Transverse colon (tissue), 4 donors: ENCODE measurements around the gene C19orf85. TPM values are rescaled to one million over a fixed set of nuclear protein-coding genes. Genes with fewer than 3 reads are reported as not detected.

Experiments used
- DNase-seq: peaks from one replicate; pipeline ENCODE4 v3.0.0-alpha.2; 2019
- H3K27ac ChIP-seq, 4 donors: fragments of 200-600 bp; sonication (generic); 2 replicates each; pipeline ENCODE4 v1.5.1; 2016 to 2018; ENCODE audit warnings: inconsistent platforms in 4 of 4
- H3K27me3 ChIP-seq: fragments of 200-600 bp; sonication (generic); 2 replicates; pipeline ENCODE4 v1.5.1; 2017; ENCODE audit warnings: inconsistent platforms
- H3K36me3 ChIP-seq, 4 donors: fragments of 200-600 bp; sonication (generic); 2 replicates each; pipeline ENCODE4 v1.5.1; 2017 to 2019; ENCODE audit warnings: inconsistent platforms in 4 of 4
- H3K4me1 ChIP-seq, 4 donors: fragments of 200-600 bp; sonication (generic); 2 replicates each; pipeline ENCODE4 v1.5.1; 2017 to 2020; ENCODE audit warnings: inconsistent platforms in 4 of 4
- H3K4me3 ChIP-seq, 4 donors: fragments of 200-600 bp; sonication (generic); 1 replicate in 1 of 4; 2 replicates in 3 of 4; pipeline versions ENCODE4 v1.5.1 to v1.6.1; 2017 to 2019; ENCODE audit warnings: inconsistent platforms in 4 of 4
- H3K9me3 ChIP-seq, 2 donors: fragments of 200-600 bp; sonication (generic); 2 replicates each; pipeline ENCODE4 v1.5.1; 2017 to 2019; ENCODE audit warnings: inconsistent platforms in 2 of 2
- CTCF ChIP-seq, 5 experiments: fragments of 200-600 bp in 3 of 5; fragments of 450-650 bp in 2 of 5; sonication (generic) in 3 of 5; IDR thresholded peaks; 1 replicate in 2 of 5; 2 replicates in 3 of 5; pipeline ENCODE4 v1.5.1; 2016 to 2017; ENCODE audit warnings: antibody characterized with exemption in 5 of 5, inconsistent platforms in 3 of 5, mild to moderate bottlenecking in 2 of 5, moderate library complexity in 1 of 5
- EP300 ChIP-seq: sonication (generic); formaldehyde crosslinking; IDR thresholded peaks from one replicate; pipeline ENCODE4 v1.6.1; 2017; ENCODE audit warnings: antibody characterized with exemption, low read depth
- POLR2A ChIP-seq: fragments of 450-650 bp; IDR thresholded peaks from one replicate; pipeline ENCODE4 v1.6.1; 2016; ENCODE audit warnings: antibody characterized with exemption, mild to moderate bottlenecking, moderate library complexity
- POLR2AphosphoS5 ChIP-seq, 3 donors: sonication (generic); formaldehyde crosslinking; IDR thresholded peaks; one replicate each; pipeline ENCODE4 v1.6.1; 2016; ENCODE audit warnings: antibody characterized with exemption in 3 of 3
- WGBS, 2 donors: methylation state at CpG; one replicate each; pipeline ENCODE4 v1.1.5; 2018; ENCODE audit warnings: low coverage in 1 of 2; 5-methylcytosine and 5-hydroxymethylcytosine counted together
- in situ Hi-C, 4 donors: fragments of 200-750 bp; cut with MboI; loops; one replicate each; pipeline versions ENCODE4 v1.15.0 to v1.15.1; 2017; ENCODE audit warnings: low sequenced_read_pairs in 3 of 4, low pct_ligation_motif_present in 1 of 4, low pct_unique_long_range_greater_than_20kb in 1 of 4
- intact Hi-C: fragments of 100-400 bp; cut with DNase I; formaldehyde crosslinking; loops from one replicate; pipeline ENCODE4 v1.15.1; 2023; ENCODE audit warnings: low total_unique reads
- total RNA-seq, 4 donors: library from RNA; depleted of rRNA; stranded (reverse); fragments of >200 nt; gene quantifications; one replicate each; pipeline ENCODE4 v1.1.0, GENCODE V29; 2016

C19orf85 gene
- total RNA-seq, 4 donors from 2014 or later = not detected

- 21% methylated on average over 30 of the region's 39 CpGs; no CpG with 5 or more reads in 1 of the 2 donors for WGBS, 2 donors
- Histone ChIP-seq H3K4me3 (no peak overlapping the region), H3K36me3 (no peaks in the 10 kb centered on the region), H3K27ac (no peak overlapping the region), H3K27me3 (peaks cover 98% of the 10 kb centered on the region), H3K9me3 (no peaks in the 10 kb centered on the region), H3K4me1 (peaks cover 0 to 24% (median 3%) of the 10 kb centered on the region in 4 donors)
- no peak for DNase-seq
- in situ Hi-C loops = no loop called here
- intact Hi-C loops = no loop called here
- TF ChIP-seq CTCF (IDR thresholded peaks at IDR 0.05) = no peak
- no peak for TF ChIP-seq POLR2A
- no peak for TF ChIP-seq POLR2AphosphoS5 (IDR thresholded peaks at IDR 0.05)
- TF ChIP-seq EP300 = no peak
Measured at GRCh38 chr19:55440411-55441105, 24.0 kb downstream of the C19orf85 start.

DNA sequence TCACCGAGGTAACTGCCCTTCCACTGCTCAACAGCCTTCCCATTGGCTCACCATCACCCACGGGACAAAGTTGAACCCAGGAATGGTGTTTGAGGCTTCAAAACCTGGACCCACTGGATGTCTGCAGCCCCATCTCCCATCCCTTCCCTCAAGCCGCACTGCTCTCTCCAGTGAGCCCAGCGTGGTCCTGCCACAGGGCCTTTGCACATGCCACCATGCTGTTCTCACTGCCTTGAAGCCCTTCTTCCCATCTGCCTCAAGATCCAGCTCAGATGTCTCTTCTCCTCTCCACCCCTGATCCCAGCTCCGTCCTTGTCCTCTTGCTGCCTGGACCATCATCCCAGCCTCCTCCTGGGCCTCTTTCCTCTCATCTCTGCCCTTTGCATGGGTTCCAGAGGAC is 25.5 kb downstream of the C19orf85 start:
- no peak overlapping the region for H3K4me3 ChIP-seq
- no peaks in the 10 kb centered on the region for H3K9me3 ChIP-seq
- H3K36me3 ChIP-seq = no peaks in the 10 kb centered on the region
- DNase-seq = no peak
- WGBS, 2 donors = 80 to 83% methylated on average over 2 to 5 of the region's 5 CpGs
- no peak overlapping the region for H3K27ac ChIP-seq
- intact Hi-C loops = no loop called here
- peaks cover 82% of the 10 kb centered on the region for H3K27me3 ChIP-seq
- TF ChIP-seq POLR2A = no peak
- TF ChIP-seq EP300 = no peak
- no peak for TF ChIP-seq CTCF (IDR thresholded peaks at IDR 0.05)
- no peak for TF ChIP-seq POLR2AphosphoS5 (IDR thresholded peaks at IDR 0.05)
- H3K4me1 ChIP-seq = peaks cover 0 to 24% (median 3%) of the 10 kb centered on the region in 4 donors
- in situ Hi-C loops = no loop called here

GRCh38 chr19:55437410-55437809 is 27.1 kb downstream of the C19orf85 start:
- in situ Hi-C loops = no loop called here
- WGBS, 2 donors = 0 to 7% methylated on average over 6 to 17 of the region's 17 CpGs
- no peak for DNase-seq

GRCh38 chr19:55436847-55437246 is 27.7 kb downstream of the C19orf85 start:
- peaks cover 83% of the 10 kb centered on the region for H3K27me3 ChIP-seq
- H3K4me1 ChIP-seq = peaks cover 0 to 15% (median under 1%) of the 10 kb centered on the region in 4 donors
- intact Hi-C loops = no loop called here
- no peak overlapping the region for H3K27ac ChIP-seq
- no peaks in the 10 kb centered on the region for H3K9me3 ChIP-seq
- 49% methylated on average over 8 of the region's 8 CpGs; no CpG with 5 or more reads in 1 of the 2 donors for WGBS, 2 donors
- no peak overlapping the region for H3K4me3 ChIP-seq
- in situ Hi-C loops = no loop called here
- TF ChIP-seq POLR2A (no peak), POLR2AphosphoS5 (IDR thresholded peaks at IDR 0.05) (no peak), CTCF (IDR thresholded peaks at IDR 0.05) (no peak), EP300 (no peak)
- no peak for DNase-seq
- H3K36me3 ChIP-seq = no peaks in the 10 kb centered on the region

More at GRCh38 chr19:55437410-55437809, 27.1 kb downstream of the C19orf85 start:
- Histone ChIP-seq H3K9me3 (no peaks in the 10 kb centered on the region), H3K27me3 (peaks cover 83% of the 10 kb centered on the region), H3K4me1 (peaks cover 0 to 20% (median 3%) of the 10 kb centered on the region in 4 donors), H3K36me3 (no peaks in the 10 kb centered on the region), H3K27ac (no peak overlapping the region), H3K4me3 (no peak overlapping the region)
- no peak for TF ChIP-seq EP300
- no peak for TF ChIP-seq POLR2AphosphoS5 (IDR thresholded peaks at IDR 0.05)
- no peak for TF ChIP-seq CTCF (IDR thresholded peaks at IDR 0.05)
- no peak for TF ChIP-seq POLR2A
- intact Hi-C loops = no loop called here
